HG02798 (cell line): ENCODE data around the gene PSMB8.

Source experiments
- ATAC-seq: cut with Tn5 transposase; IDR thresholded peaks from one replicate; pipeline ENCODE4 v1.9.1; 2021; ENCODE audit warnings: mild to moderate bottlenecking; ENCODE audit not compliant: unreplicated experiment, poor library complexity

Gene PSMB8

GRCh38 chr6:32857156-32857891, 13.5 kb upstream of the PSMB8 start:
- ATAC-seq: no peak

GRCh38 chr6:32855467-32856174, 11.8 kb upstream of the PSMB8 start:
- no peak for ATAC-seq

- peak; percentile 8 for ATAC-seq
Measured at GRCh38 chr6:32854376-32855178, 10.7 kb upstream of the PSMB8 start.

GRCh38 chr6:32853541-32854375, 9.9 kb upstream of the PSMB8 start, which contains the start of the genes PSMB9 and TAP1:
PSMB9 (plus strand) TSS chr6:32854192; CDS start chr6:32854230, 38 bp downstream.
TAP1 (minus strand) TSS chr6:32853704; CDS start chr6:32853636, 68 bp downstream.
- ATAC-seq: peak; percentile 88

GRCh38 chr6:32852844-32853540, 9.1 kb upstream of the PSMB8 start:
- ATAC-seq: peak; percentile 18

GRCh38 chr6:32852018-32852843, 8.4 kb upstream of the PSMB8 start:
- ATAC-seq: no peak

- no peak for ATAC-seq
Measured at GRCh38 chr6:32851025-32851424, 7.2 kb upstream of the PSMB8 start.

- ATAC-seq: no peak
Measured at GRCh38 chr6:32849126-32849525, 5.3 kb upstream of the PSMB8 start.

- no peak for ATAC-seq
Measured at GRCh38 chr6:32847795-32848194, 3.9 kb upstream of the PSMB8 start.

- no peak for ATAC-seq
Measured at GRCh38 chr6:32847004-32847403, 3.2 kb upstream of the PSMB8 start.

- no peak for ATAC-seq
Measured at GRCh38 chr6:32845384-32845884, 1.6 kb upstream of the PSMB8 start.

GRCh38 chr6:32844839-32845383, 1.1 kb upstream of the PSMB8 start:
- no peak for ATAC-seq

- no peak for ATAC-seq
Measured at GRCh38 chr6:32843331-32843978, 392 bp downstream of the PSMB8 start.

GRCh38 chr6:32842690-32843089, 1.2 kb downstream of the PSMB8 start:
- ATAC-seq: no peak

GRCh38 chr6:32842021-32842650, 1.7 kb downstream of the PSMB8 start:
- ATAC-seq: no peak

- no peak for ATAC-seq
Measured at GRCh38 chr6:32840604-32841246, 3.1 kb downstream of the PSMB8 start.

GRCh38 chr6:32839356-32839755, 4.5 kb downstream of the PSMB8 start:
- no peak for ATAC-seq
